HG02981 (cell line): ENCODE data around the gene PJVK.
A peak's percentile ranks its signal among the peaks of the same experiment; 100 is the strongest.
"Not testable (repeated sequence)": the region's sequence is repeated elsewhere in the genome, so short reads cannot be mapped to it uniquely, and the experiment has no call there.

Experiments
- ATAC-seq: cut with Tn5 transposase; IDR thresholded peaks from one replicate; pipeline ENCODE4 v1.9.1; 2021; ENCODE audit warnings: mild to moderate bottlenecking, moderate library complexity; ENCODE audit not compliant: unreplicated experiment

The PJVK gene, protein sequence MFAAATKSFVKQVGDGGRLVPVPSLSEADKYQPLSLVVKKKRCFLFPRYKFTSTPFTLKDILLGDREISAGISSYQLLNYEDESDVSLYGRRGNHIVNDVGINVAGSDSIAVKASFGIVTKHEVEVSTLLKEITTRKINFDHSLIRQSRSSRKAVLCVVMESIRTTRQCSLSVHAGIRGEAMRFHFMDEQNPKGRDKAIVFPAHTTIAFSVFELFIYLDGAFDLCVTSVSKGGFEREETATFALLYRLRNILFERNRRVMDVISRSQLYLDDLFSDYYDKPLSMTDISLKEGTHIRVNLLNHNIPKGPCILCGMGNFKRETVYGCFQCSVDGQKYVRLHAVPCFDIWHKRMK

DNA sequence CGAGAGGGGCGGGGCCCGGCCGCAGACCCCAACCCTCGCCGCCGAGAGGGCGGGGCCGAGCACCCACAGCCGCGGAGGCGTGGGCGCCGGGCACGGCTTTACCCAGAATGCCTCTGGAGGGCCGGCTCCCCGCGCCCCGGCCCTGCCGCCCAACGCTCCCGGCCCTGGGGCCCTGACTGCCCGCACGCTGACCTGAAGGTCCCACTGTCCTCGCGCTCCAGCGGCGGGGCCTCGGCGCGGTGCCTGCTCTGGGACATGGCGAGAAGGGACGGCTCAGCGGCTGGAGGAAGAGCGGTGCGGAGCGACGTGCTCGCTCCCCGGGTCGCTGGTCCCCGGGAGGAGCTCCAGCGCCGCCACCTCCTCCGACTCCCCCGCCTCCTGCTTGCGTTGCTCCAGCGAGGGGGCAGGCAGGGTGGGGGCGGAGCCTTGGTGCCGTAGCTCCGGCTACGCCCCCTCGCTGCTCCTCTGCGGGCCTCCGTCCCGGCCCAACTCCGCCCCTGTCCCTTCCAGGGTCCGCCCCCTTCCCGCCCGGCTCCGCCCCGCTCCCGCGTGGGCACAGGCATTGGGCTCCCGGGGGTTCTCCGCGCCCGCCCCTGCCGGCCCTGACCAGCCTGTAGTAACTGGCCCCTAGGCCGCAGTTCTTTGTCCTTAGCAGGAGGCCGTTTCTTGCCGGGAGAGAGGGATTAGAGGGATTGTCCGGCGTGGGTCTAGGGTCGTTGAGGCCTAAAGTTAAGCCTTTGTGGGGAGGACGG is at the start of gene PJVK, which contains the start of gene PRKRA:
PJVK (plus strand) TSS at position 605 of the 752 bp plus-strand sequence. CDS start 2,032 bp downstream, outside the sequence.
PRKRA (minus strand) TSS at position 402 of the 752 bp plus-strand sequence; CDS start at position 257, 145 bp downstream.
- ATAC-seq = peak; percentile 83

DNA sequence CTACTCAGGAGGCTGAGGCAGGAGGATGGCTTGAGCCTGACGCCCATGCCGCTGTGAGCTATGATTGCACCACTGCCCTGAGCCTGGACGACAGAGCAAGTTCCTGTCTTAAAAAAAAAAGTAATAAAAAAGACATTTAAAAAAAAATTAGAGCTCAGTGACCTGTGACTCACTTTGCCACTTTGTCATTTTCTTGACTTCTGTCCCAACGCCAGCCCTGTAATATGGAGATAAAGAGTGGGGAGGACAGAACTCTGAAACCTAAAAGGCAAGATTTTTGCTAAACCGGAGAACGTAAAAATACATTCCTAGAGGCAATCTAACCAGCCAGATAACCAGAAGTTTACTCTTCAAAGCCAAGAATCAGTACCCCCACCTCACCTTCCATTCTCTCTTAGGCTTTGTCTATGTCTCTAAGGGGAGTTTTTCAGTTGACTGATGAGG is 49.2 kb upstream of the PJVK start:
- ATAC-seq = no peak

DNA sequence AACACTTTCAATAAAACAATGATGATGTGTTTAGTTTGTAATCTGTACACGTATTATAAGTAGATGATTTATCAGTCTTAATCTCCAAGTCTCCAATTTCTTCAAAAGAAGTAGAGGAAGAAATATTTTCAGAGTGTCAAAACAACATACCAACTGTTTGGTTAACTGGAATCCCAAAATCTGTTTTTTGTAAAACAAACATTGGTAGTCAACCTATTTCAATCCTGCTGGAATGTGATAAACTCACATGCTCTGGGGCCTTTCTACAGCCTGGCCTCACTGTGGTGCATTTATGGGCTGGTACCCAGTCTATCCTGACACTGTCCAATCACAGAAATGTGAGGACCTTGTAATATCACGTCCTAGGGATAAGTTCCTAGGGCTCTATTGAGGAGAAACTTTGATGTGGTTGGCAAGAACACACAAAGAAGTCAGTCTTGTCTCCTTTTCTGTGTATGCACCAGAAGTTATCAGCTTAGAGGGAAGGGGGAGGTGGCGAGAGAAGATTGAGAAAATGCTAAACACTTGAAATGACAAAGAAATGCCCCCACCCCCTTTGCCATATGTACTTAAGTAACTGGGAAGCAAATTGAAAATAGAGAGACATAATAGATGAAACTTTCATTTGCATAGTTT is 47.4 kb upstream of the PJVK start:
- peak; percentile 39 for ATAC-seq

DNA sequence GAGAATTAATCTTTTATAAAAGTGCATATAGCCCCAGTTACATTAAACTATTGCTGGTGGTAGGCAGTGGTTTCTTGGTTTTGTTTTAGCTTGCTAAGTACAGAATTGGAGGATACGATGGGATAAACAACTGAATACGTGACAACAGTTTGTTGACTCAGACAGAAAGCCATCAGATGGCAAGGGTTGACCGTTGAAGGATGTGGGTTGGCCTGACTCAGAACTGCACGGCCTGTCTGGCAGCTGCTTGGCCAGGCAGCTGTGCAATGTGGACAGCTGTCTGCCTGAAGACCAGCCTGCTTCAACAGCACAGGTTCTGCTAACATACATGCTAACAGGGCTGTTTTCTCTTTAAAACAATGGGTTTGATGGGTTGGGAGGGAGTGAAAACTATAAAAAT is 46.8 kb upstream of the PJVK start:
- ATAC-seq = peak; percentile 99

DNA sequence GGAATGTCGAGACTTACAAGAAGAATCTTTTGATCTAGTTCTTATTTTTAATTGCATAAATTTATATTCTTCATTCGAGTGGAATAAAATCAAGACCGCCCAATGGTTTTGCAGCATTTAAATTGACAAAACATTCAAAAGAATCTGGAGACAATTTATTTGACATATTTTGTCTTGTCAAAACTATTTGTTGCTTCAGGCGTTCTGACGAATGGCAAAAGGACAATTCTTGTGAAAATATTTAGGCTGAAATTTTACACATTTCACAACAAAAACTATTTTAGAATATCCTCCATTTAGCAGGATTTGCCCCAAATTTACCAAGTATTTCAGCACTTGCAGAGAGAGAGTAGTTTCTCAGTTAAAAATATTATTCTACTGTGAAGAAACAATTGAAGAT is 41.9 kb upstream of the PJVK start:
- ATAC-seq = no peak

DNA sequence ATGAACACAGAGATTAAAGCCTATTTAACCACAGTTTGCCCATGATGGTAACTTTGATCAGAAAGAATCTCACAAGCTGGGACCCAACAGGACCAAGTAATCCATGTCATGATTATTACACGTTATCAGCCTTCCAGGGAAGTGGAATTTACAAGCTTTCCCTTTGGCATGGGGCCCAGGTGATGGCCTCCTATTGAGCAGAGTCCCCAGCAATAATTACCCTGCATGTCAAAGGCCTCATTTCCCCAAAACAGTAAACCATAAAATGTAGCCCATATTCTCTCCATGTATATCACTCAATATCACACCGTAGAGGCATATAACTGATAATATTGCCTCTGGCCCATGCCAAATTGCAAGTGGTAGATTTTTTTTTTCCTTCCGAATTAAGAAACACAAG is 39.1 kb upstream of the PJVK start:
- ATAC-seq = no peak

DNA sequence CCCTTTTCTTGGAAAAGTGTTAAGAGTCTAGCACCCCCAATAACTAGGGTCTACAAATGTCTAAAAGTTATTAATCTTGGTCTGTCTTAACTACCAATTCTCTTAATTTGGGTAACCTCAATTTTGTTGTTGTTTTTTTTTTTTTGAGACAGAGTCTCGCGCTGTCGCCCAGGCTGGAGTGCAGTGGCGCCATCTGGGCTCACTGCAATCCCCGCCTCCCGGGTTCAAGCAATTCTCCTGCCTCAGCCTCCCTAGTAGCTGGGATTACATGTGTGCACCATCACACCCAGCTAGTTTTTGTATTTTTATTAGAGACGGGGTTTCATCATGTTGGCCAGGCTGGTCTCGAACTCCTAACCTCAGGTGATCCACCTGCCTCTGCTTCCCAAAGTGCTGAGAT is 38.7 kb upstream of the PJVK start:
- ATAC-seq = not testable (repeated sequence)

DNA sequence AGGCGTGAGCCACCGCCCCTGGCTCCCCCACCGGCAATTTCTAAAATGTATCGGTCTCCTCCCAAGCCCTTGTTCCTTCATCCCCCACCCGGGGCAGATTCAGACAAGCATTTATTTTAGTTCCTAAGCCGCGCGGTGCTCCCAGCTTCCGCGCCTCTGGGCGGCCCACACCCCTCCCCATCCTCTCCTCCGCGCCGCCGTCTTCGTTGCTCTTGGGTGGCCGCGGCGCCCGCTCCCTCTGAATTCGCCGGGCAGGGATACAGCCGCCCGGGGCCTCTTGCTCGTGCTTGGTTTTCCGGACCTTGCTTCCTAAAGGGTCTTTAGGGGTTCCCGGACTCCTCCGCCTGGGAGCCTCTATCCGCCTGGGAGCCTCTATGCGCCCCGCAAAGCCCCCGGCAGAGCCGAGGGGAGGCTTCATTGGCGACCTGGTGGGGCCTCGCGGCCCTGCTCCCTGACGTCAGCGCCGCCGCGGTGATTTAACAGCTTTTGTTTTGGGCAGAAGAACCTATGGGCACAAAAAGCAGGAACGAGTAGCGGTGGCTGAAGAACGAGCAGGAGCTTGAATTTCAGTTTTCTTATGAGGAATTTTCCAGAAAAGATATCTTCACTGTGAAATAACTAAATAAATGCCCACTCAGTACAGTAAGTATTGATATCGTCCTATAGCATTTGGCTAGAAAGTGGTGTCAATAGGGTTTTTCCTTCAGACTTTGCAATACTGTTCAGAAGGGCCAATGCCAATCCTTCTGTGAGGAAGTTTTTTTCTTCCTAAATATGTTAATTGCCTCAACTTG is 37.5 kb upstream of the PJVK start:
- peak; percentile 74 for ATAC-seq

DNA sequence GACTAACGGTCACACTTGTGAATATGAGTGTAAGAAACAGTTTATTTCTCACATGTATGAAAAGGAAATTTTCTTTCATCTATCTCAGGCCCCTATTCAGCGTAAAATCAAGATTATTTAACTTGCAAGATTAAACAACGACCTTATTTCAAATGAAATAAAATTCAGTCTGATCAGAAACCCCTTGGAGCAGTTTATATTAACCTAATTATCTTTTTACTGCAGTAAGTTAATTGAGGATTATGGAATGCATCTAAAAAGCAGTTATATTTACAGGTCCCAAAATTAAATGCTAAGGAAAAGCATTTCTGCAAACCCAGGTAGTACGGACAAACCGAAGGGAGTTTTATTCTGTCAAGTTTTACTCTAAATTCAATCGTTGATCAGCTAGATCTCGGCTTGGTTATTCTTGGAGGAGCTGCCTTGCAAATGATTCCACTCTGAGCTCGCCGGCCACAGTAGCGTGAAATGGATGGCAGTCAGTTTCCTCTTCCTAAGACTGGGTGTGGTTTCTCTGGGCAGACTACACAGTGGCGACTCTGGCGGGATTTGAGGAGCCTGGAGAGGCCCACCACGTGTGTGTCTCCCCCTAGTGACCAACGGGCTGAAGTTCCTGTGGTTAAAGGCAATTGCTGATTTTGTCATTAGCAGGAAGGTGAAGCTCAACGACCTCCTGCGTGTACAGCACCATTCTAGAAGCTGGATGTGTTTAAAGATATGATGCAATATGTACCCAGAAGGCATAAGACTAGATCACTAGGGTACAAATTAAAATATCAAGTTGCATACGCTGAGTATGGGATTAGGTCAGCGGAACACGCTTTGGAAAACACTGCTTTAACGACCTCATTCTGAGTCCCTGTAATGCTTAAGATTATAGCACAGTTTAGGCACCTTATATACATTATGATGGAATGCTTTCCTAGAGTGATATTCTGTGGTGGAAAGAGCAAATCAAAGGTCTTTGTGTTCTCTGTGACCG is 36.6 kb upstream of the PJVK start:
- peak; percentile 78 for ATAC-seq

DNA sequence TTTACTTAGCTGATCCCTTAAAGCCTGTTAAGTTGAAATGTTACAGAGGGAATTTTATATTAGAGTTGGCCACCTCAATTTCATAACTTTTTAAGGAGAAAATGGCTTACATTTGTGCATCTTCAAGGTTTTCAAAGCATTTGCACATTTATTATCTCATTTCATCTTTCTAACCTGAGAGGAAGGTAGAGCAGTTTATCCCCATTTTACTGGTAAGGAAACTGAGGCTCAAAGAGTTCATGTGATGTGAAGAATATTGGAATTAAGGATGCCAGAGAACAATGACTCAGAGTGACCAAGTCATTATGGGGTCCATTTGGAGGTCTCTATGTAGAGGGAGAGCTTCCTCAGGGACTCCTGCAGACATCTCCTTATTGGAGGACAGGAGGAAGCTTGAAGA is 35.2 kb upstream of the PJVK start:
- no peak for ATAC-seq

DNA sequence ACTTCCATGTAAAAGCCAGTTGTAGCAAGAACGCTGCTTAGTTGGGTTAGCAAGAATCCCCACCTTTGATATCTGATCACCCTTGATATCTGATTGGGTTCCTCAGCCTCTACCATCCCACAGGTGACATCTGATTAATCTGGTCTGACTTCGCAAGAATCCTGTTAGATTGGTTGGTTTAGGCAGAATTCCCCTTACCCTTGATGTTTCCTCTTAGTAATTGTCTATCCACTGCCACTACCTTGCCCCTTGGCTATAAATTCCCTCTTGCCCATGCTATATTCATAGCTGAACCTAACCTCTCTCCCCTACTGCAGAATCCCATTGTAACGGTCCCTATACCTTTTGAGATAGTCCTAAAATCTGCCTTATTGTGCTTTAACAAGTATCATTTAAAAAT is 33.3 kb upstream of the PJVK start:
- ATAC-seq = no peak

DNA sequence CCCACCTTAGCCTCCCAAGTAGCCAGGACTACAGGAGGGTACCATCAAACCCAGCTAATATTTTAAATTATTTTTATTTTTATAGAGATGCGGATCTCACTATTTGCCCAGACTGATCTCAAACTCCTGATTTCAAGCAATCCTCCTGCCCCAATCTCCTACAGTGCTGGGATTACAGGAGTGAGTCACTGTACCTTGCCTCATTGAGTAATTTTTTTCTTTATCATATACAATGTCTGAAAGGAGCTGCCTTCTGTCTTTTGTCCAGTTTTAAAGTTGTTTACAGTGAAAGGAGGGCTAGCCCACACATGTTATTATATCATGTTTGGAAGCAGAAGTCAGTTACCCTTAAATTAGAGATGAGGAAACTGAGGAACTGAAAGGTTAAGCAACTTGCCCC is 32.8 kb upstream of the PJVK start:
- no peak for ATAC-seq

DNA sequence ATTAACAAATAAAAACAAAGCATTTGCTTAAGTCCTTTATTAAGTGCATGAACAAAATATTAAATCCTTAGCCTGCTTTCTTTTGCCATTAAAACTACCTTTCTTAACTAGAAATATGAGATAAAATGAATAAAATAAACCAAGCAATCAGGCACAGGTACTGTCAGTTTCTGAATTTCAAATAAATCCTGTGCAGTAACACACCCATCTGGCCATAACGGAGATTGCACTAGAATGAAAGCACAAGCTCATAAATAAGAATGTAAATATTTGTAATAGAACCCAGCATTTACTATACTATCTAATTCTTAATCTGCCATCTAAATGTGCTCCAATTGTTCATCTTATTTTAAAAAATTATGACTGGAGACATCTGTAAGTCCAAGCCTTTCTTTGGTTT is 32.1 kb upstream of the PJVK start:
- ATAC-seq = no peak

DNA sequence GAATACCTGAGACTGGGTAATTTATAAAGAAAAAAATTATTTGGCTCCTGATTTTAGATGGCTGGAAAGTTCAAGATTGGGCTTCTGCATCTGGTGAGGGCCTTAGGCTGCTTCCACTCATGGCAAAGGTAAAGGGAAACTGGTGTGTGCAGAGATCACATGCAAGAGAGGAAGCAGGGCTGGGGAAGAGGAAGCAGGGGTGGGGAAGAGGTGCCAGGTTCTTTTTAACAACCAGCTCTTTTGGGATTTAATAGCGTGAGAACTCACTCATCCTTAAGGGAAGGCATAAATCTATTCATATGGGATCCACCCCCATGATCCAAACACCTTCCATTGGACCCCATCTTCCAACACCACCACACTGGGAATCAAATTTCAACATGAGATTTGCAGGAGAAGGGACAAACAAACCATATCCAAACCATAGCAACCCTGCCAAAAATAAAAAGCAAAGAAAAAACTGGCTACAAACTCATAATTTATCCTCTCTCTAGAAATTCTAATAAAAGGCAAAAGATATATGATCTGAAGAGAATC is 30.6 kb upstream of the PJVK start:
- ATAC-seq = no peak

DNA sequence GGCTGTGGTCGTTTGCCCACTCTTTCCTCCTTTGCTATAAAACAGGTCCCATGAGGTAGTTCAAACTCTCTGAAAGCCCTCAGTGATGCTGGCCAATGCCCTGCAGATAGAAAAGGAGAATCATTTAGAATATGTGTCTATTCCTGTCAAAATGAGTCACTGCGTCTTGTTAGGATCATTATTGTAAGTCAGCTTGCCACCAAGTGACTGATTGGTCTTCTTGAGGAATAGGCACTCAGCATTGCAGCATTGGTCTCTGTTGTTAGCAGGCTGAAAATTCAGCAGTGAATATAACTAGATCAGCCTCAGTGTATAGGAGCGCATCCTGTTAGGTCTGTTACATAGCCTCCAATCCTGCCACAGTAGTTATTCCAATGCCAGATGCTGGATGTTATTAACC is 29.1 kb upstream of the PJVK start:
- ATAC-seq = no peak

DNA sequence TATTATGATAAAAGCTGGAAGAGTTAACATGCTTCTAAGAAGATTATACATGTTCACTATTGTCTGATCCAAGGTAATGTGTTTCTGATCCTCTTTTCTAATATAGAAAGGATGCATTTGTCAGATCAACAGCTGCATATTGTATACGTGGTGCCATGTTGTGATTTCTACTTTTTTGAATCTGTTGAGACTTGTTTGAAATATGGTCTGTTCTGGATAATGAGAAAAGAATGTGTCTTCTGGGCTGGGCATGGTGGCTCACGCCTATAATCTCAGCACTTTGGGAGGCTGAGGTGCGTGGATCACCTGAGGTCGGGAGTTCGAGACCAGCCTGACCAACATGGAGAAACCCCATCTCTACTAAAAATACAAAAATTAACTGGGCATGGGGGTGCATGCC is 27.4 kb upstream of the PJVK start:
- not testable (repeated sequence) for ATAC-seq

DNA sequence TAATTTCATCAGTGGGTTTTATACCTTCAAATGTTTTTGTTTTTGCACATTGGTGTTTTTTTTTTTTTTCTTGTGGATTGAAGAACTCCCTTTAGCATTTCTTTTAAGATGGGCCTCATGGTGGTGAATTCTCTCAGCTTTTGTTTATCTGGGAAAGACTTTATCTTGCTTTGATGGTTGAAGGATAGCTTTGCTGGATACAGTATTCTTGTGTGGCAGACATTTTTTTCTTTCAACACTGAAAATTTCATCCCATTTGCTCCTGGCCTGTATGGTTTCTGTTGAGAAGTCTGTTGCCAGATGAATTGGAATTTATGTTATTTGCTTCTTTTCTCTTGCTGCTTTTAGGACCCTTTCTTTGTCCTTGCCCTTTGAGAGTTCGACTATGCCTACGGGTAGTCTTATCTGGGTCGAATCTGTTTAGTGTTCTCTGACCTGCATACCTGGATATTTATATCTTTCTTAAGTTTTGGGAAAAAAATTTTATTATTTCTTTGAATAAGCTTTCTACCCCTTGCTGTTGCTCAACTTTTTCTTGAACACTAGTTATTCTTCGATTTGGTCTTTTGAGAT is 25.8 kb upstream of the PJVK start:
- no peak for ATAC-seq

DNA sequence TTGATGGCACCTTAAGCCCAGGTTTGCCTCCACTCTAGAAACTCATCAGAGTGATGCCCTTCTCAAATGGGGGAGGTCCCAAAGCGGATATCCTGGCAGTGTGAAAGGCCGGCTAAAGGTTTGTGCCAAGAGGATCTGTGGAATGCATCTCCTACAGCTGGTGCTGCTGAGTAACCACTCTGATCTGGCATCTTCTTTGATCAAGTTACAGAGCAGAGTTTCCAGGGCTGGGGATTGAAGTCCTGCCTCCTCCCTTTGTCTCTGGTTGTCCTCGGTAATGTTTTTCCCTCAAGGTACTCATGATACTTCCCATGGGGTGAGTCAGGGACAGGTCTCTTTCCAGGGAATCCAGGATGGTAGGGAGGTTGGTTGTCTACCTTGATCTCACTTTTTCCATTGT is 24.8 kb upstream of the PJVK start:
- no peak for ATAC-seq

DNA sequence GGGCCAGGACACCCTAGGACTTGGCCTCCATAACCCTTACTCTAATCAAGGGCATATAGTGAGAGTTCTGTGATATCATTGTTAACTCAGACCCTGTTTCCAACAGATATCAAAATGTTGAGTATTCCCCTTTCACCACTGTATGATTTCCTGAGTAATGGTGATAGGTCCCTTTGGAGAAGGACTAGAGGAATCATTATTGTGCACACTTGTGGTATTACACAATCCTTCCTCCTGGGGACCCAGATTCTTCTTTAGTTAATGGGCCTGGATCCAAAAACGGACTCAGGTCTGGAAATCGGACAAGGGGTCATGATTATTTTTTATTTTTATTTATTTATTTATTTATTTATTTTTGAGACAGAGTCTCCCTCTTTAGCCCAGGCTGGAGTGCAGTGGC is 23.7 kb upstream of the PJVK start:
- ATAC-seq = no peak
